Medulla oblongata (tissue), 1 donor: Measurements from ENCODE around the gene PPP1R3C.

Experiments used
- DNase-seq: peaks from one replicate; pipeline ENCODE4 v3.0.0-alpha.2; 2015; ENCODE audit errors: extremely low spot score

The PPP1R3C gene

GRCh38 chr10:91632671-91633550 is at the start of gene PPP1R3C:
PPP1R3C (minus strand) TSS chr10:91633071; CDS start chr10:91632969, 102 bp downstream.
- peak; percentile 95 for DNase-seq

- DNase-seq, result no peak
Measured at GRCh38 chr10:91681361-91682276, 48.7 kb upstream of the PPP1R3C start.

- no peak for DNase-seq
Measured at GRCh38 chr10:91680487-91680886, 47.6 kb upstream of the PPP1R3C start.

- DNase-seq, result no peak
Measured at GRCh38 chr10:91679296-91679695, 46.4 kb upstream of the PPP1R3C start.

GRCh38 chr10:91677911-91678310 is 45.0 kb upstream of the PPP1R3C start:
- no peak for DNase-seq

GRCh38 chr10:91672021-91672608 is 39.2 kb upstream of the PPP1R3C start:
- DNase-seq, result no peak

- DNase-seq, result no peak
Measured at GRCh38 chr10:91668913-91669312, 36.0 kb upstream of the PPP1R3C start.

GRCh38 chr10:91665842-91666241 is 33.0 kb upstream of the PPP1R3C start:
- no peak for DNase-seq

- no peak for DNase-seq
Measured at GRCh38 chr10:91664426-91664825, 31.6 kb upstream of the PPP1R3C start.

GRCh38 chr10:91662993-91663392 is 30.1 kb upstream of the PPP1R3C start:
- no peak for DNase-seq

GRCh38 chr10:91653219-91653870 is 20.5 kb upstream of the PPP1R3C start:
- DNase-seq, result no peak

GRCh38 chr10:91652364-91652763 is 19.5 kb upstream of the PPP1R3C start:
- DNase-seq, result no peak

GRCh38 chr10:91643700-91644099 is 10.8 kb upstream of the PPP1R3C start:
- no peak for DNase-seq

- DNase-seq, result no peak
Measured at GRCh38 chr10:91642831-91643692, 10.2 kb upstream of the PPP1R3C start.

GRCh38 chr10:91636892-91637291 is 4.0 kb upstream of the PPP1R3C start:
- no peak for DNase-seq

GRCh38 chr10:91635401-91636400 is 2.8 kb upstream of the PPP1R3C start:
- peak; percentile 93 for DNase-seq

- DNase-seq, result no peak
Measured at GRCh38 chr10:91634898-91635297, 2.0 kb upstream of the PPP1R3C start.

GRCh38 chr10:91634246-91634645 is 1.4 kb upstream of the PPP1R3C start:
- DNase-seq, result no peak

GRCh38 chr10:91630625-91631024 is 2.2 kb downstream of the PPP1R3C start:
- no peak for DNase-seq
